ENCODE data around the gene RAB3A.

The RAB3A gene

DNA sequence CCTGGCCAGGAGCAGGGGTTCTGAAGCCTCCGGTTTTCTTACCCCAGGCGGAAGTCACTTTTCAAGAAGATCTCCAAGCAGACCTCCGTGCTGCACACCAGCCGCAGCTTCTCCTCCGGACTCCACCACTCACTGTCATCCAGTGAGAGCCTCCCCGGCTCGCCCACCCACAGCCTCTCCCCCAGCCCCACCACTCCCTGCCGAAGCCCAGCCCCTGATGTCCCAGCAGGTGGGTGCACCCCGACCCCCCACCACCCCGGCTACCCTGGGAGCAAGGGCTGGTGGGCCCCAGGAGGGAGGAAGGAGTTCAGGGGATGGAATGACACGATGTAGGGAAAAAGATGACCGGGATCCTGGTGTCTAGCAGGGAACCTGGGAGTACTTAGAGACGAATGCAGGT is 56.4 kb downstream of the RAB3A start:
- DNase-seq = no peak
